HG03342 (cell line): Measurements from ENCODE around the gene CAPS2.
"Not testable (repeated sequence)": the region's sequence is repeated elsewhere in the genome, so short reads cannot be mapped to it uniquely, and the experiment has no call there.

Experiments used
- ATAC-seq: cut with Tn5 transposase; IDR thresholded peaks from one replicate; pipeline ENCODE4 v1.9.1; 2021; ENCODE audit warnings: mild to moderate bottlenecking, moderate library complexity; ENCODE audit not compliant: unreplicated experiment

Gene CAPS2

DNA sequence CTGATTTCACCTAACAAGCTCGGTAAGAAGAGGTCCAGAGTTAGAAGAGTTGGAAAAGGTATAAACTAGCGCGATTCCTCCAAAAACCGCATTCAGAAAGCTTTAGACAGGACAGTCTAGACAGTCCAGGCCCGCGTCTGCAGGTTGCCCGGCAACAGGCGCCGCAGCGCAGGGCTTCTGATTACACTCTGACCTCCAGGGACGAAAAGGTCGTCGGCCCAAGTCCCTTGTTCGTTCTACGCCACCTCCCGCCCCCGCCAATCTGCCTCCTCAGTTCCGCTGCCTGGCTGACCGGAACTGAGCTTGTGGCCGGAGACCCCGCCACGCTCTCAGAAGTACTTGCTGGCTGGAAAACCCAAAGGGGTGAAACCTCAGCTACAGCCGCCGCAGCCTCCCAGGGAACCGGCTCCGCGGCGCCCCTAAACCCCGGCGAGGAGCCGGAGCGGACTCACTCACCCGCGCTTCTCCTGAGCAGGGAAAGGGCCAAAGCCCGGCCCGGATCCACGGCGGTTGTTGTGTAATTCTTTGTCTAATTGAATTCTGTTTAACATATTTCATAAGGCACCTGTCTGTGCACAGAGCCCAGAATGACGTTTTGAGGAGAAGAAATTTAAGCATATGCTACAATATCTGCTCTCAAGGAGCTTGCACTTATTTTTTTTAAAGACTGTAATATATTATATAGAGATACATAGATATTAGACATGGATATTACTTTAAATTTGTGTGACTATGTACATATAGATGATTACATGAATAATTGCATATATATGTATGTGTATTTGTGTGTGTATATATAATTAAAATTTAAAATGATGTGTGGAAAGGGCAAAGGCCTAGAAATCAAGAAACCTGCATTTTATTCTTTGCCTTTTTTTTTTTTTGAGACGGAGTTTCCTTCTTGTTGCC is at the start of gene CAPS2:
CAPS2 (minus strand) TSS at position 407 of the 909 bp plus-strand sequence. CDS start 3,826 bp downstream, outside the sequence.
- peak; percentile 83 for ATAC-seq

DNA sequence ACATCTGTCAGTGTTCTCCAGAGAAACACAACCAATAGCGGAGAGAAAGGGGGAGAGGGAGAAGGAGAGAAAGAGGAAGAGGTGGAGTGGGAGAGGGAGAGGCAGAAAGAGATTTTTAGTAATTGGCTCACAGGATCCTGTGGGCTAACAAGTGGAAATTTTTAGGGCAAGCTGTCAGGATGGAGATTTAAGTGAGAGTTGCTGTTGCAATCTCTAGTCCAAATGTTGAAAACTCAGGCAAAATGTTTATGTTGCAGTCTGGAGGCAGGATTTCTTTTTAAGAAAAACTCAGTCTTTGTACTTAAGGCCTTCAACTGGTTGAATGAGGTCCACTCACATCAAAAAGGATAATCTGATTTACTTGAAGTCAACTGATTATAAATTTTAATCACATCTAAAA is 48.2 kb upstream of the CAPS2 start:
- ATAC-seq, result no peak

DNA sequence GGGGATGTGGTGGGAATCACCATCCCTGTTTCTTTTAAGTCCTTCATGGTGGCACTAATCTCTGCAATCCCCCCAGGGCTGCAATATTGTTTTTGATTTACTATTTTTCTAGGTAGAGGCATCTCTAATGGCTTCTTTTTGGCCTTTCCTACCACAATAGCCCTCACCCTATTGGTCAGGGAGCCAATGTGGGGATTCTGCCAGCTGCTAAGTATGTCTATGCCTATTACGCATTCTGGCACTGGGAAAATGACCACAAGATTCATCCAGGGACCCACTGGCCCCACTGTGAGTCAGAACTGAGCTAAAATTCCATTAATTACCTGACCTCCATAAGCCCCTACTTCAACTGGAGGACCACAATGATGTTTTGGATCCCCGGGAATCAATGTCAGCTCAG is 44.8 kb upstream of the CAPS2 start:
- no peak for ATAC-seq

GRCh38 chr12:75366629-75367028 is 36.5 kb upstream of the CAPS2 start:
- no peak for ATAC-seq

- ATAC-seq, result no peak
Measured at GRCh38 chr12:75364919-75365318, 34.8 kb upstream of the CAPS2 start.

- ATAC-seq, result no peak
Measured at GRCh38 chr12:75361408-75361807, 31.3 kb upstream of the CAPS2 start.

- no peak for ATAC-seq
Measured at GRCh38 chr12:75360920-75361319, 30.8 kb upstream of the CAPS2 start.

DNA sequence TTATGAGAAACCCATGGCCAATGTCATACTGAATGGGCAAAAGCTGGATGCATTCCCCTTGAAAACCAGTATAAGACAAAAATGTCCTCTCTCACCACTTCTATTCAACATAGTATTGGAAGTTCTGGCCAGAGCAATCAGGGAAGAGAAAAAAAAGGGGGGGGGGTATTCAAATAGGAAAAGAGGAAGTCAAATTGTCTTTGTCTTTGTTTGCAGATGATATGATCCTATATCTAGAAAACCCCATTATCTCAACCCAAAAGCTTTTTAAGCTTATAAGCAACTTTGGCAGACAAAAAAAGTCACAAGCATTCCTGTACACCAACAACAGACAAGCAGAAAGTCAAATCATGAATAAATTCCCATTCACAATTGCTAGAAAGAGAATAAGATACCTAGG is 23.9 kb upstream of the CAPS2 start:
- no peak for ATAC-seq

DNA sequence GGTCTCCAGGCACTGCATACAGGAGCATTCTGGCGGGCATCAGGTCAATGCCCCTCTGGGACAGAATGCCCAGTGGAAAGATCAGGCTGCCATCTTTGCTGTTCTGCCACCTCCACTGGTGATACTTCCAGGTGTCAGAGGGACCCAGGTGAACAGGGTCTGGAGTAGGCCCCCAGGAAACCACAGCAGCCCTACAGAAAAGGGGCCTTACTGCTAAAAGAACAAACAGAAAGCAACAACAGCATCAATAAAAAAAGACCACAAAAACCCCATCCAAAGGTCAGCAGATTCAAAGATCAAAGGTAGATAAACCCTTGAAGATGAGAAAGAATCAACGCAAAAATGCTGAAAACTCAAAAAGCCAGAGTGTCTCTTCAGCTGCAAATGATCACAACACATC is 20.3 kb upstream of the CAPS2 start:
- no peak for ATAC-seq

DNA sequence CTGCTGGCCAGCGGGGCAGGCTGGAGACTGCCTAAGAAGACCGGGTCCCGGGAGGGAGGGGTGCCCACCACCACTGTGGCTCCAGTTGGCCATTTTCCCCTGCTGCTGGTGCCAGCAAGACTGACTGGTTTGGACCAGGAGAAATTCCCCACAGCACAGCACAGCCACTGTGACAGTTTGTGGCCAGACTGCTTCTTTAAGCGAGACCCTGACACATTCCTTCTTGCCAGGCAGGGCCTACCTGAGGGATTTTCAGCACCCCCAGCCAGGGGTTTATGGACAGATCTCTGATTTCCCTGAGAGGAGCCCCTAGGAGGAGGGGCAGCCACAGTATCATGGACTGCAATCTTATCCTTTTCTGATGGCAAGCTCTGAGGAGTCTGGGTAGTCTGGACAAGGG is 19.8 kb upstream of the CAPS2 start:
- ATAC-seq, result no peak

DNA sequence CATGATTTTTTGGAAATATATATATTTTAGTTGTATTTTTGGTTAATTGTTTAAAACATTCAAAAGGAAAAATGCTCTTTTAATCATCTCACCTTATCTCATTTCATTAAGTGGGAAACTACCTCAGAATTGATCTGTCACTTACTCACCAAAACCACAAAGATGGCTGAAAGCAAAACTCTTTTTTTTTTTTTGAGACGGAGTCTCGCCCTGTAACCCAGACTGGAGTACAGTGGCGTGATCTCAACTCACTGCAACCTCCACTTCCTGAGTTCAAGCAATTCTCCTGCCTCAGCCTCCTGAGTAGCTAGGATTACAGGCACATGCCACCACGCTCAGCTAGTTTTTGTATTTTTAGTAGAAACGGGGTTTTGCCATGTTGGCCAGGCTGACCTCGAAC is 16.1 kb upstream of the CAPS2 start:
- ATAC-seq, result not testable (repeated sequence)

DNA sequence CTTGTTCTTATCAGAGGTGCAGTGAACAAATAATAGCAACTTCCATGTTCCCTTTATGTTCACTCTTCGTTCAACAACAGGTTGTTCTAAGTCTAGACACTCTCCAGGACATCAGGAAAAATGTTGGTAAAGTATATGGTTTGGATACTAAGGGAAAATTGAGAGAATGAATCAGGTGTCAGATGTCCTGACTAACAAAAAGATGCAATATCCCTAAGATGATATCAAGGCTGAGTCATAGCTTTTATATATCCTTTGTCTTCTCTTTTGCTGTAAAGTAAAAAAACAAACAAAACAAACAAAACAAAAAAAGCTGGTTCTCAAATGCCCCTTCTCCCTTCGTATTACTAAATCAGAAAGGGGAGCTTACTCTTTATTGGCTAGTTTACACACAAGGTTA is 15.4 kb upstream of the CAPS2 start:
- no peak for ATAC-seq

- no peak for ATAC-seq
Measured at GRCh38 chr12:75341873-75342272, 11.7 kb upstream of the CAPS2 start.

- ATAC-seq, result peak; percentile 44
Measured at GRCh38 chr12:75337905-75338304, 7.8 kb upstream of the CAPS2 start.

- ATAC-seq, result peak; percentile 62
Measured at GRCh38 chr12:75334384-75335030, 4.4 kb upstream of the CAPS2 start, which contains the start of gene GLIPR1L1. GLIPR1L1 (plus strand) TSS chr12:75334670; CDS start chr12:75334729, 59 bp downstream.

DNA sequence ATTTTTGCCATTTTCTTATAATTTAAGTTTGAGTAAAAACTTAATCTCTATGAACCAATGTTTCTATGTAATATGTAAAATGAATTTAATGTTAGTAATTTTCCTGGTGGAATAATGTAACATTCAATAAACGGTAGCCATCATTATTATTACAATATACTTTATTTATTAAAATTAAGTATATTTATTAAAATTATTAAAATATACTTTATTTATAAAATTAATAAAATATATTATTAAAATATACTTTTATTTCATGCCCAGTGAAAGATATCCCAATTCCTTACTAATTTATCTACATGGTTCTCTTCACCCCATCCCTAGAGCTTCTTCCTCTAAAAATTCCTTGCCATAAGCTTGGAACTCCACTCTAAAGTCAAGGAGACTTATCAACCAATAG is 2.5 kb downstream of the CAPS2 start:
- no peak for ATAC-seq

DNA sequence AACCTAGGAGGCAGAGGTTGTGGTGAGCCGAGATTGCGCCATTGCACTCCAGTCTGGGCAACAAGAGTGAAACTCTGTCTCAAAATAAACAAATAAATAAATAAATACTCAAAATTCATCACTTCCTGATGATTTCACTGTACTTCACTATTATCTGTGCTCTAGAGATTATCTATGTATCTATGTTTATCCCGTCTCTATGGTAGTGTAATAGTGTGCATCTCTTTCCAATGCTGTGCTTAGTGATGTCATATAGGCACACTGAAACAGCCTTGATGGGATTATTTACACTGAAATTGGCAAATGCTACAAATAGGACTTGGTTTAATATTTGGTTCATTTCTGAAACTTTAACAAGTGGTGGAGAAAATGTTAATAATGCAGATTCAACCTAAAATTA is 6.5 kb downstream of the CAPS2 start:
- no peak for ATAC-seq

DNA sequence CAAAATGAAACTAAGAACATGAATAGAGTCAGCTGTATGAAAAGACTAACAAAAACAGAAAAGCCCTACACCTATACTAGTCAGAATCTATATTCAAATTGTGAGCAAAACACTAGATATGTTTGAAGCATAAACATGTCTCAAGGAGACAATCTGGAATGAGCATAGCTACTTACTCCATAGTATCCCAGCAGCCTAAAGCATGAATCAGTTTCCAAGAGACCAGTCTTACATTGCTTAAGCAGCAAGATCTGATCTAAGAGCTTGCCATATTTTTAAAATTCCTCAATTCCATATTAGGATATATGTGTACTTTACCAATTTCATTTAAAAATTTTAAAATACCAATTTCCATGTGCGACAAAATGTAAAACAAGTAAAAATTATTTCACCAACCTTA is 7.7 kb downstream of the CAPS2 start:
- no peak for ATAC-seq

DNA sequence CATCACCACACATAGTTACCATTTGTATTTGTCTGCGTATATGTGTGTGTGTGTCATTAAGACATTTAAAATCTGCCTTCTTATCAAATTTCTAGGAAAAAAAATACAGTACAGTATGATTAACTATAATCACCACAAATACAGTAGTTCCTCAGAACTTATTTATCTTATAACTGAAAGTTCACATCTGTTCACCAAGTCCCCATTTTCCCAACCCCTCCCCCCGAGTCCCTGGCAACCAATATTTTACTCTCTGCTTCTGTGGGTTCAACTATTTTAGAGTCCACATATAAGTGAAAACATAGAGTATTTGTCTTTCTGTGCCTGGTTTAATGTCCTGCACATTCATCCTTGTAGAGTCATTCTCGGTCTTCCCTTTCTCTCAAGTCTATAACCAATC is 12.3 kb downstream of the CAPS2 start:
- ATAC-seq, result no peak

GRCh38 chr12:75315518-75315917 is 14.6 kb downstream of the CAPS2 start:
- no peak for ATAC-seq

DNA sequence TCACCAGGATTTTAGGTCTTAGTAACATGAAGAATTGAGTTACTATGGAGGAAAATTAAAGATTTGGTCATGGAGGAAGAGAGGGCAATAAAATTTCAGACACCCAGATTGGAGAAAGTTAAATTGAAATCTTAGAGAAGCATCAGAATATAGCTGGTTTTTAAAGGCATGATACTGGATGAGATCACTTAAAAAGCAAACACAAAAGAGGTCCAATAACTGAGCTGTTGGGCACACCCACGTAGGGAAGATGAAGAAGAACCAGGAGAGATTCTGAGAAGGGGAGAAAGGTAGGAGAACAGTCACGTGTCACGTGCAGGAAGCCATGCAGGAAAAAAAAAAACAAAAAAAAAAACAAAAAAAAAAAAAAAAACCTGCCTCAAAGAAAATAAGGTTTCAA is 18.8 kb downstream of the CAPS2 start:
- ATAC-seq, result no peak

DNA sequence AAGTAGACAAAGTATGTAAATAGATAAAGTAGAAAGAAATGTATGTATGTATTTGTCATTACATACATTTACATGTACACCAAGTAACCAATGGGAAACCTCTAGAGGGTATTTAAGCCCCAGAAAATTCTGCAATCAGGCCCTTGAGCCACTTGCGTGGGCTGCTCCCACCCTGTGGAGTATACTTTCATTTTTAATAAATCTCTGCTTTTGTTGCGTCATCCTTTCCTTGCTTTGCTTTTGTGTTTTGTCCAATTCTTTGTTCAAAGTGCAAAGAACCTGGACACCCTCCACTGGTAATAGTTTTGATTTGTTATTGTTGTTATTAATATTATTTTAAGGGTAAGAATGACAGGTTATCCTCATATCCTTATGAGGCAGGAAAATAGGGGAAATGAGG is 21.8 kb downstream of the CAPS2 start:
- no peak for ATAC-seq
